Transverse colon (tissue), 4 donors: ENCODE measurements around the gene GSG1L2. TPM values are rescaled to one million over a fixed set of nuclear protein-coding genes. Genes with fewer than 3 reads are reported as not detected.

Experiments used
- DNase-seq: peaks from one replicate; pipeline ENCODE4 v3.0.0-alpha.2; 2019
- H3K27ac ChIP-seq, 4 donors: fragments of 200-600 bp; sonication (generic); 2 replicates each; pipeline ENCODE4 v1.5.1; 2016 to 2018; ENCODE audit warnings: inconsistent platforms in 4 of 4
- H3K27me3 ChIP-seq: fragments of 200-600 bp; sonication (generic); 2 replicates; pipeline ENCODE4 v1.5.1; 2017; ENCODE audit warnings: inconsistent platforms
- H3K36me3 ChIP-seq, 4 donors: fragments of 200-600 bp; sonication (generic); 2 replicates each; pipeline ENCODE4 v1.5.1; 2017 to 2019; ENCODE audit warnings: inconsistent platforms in 4 of 4
- H3K4me1 ChIP-seq, 4 donors: fragments of 200-600 bp; sonication (generic); 2 replicates each; pipeline ENCODE4 v1.5.1; 2017 to 2020; ENCODE audit warnings: inconsistent platforms in 4 of 4
- H3K4me3 ChIP-seq, 4 donors: fragments of 200-600 bp; sonication (generic); 1 replicate in 1 of 4; 2 replicates in 3 of 4; pipeline versions ENCODE4 v1.5.1 to v1.6.1; 2017 to 2019; ENCODE audit warnings: inconsistent platforms in 4 of 4
- H3K9me3 ChIP-seq, 2 donors: fragments of 200-600 bp; sonication (generic); 2 replicates each; pipeline ENCODE4 v1.5.1; 2017 to 2019; ENCODE audit warnings: inconsistent platforms in 2 of 2
- CTCF ChIP-seq, 5 experiments: fragments of 200-600 bp in 3 of 5; fragments of 450-650 bp in 2 of 5; sonication (generic) in 3 of 5; IDR thresholded peaks; 1 replicate in 2 of 5; 2 replicates in 3 of 5; pipeline ENCODE4 v1.5.1; 2016 to 2017; ENCODE audit warnings: antibody characterized with exemption in 5 of 5, inconsistent platforms in 3 of 5, mild to moderate bottlenecking in 2 of 5, moderate library complexity in 1 of 5
- EP300 ChIP-seq: sonication (generic); formaldehyde crosslinking; IDR thresholded peaks from one replicate; pipeline ENCODE4 v1.6.1; 2017; ENCODE audit warnings: antibody characterized with exemption, low read depth
- POLR2A ChIP-seq: fragments of 450-650 bp; IDR thresholded peaks from one replicate; pipeline ENCODE4 v1.6.1; 2016; ENCODE audit warnings: antibody characterized with exemption, mild to moderate bottlenecking, moderate library complexity
- POLR2AphosphoS5 ChIP-seq, 3 donors: sonication (generic); formaldehyde crosslinking; IDR thresholded peaks; one replicate each; pipeline ENCODE4 v1.6.1; 2016; ENCODE audit warnings: antibody characterized with exemption in 3 of 3
- WGBS, 2 donors: methylation state at CpG; one replicate each; pipeline ENCODE4 v1.1.5; 2018; ENCODE audit warnings: low coverage in 1 of 2; 5-methylcytosine and 5-hydroxymethylcytosine counted together
- in situ Hi-C, 4 donors: fragments of 200-750 bp; cut with MboI; loops; one replicate each; pipeline versions ENCODE4 v1.15.0 to v1.15.1; 2017; ENCODE audit warnings: low sequenced_read_pairs in 3 of 4, low pct_ligation_motif_present in 1 of 4, low pct_unique_long_range_greater_than_20kb in 1 of 4
- intact Hi-C: fragments of 100-400 bp; cut with DNase I; formaldehyde crosslinking; loops from one replicate; pipeline ENCODE4 v1.15.1; 2023; ENCODE audit warnings: low total_unique reads
- total RNA-seq, 4 donors: library from RNA; depleted of rRNA; stranded (reverse); fragments of >200 nt; gene quantifications; one replicate each; pipeline ENCODE4 v1.1.0, GENCODE V29; 2016

The GSG1L2 gene
- total RNA-seq, 4 donors from 2014 or later: not detected

GRCh38 chr17:9830711-9831110 lies 8.8 kb upstream of the GSG1L2 start:
- 72 to 92% methylated on average over 2 of the region's 2 CpGs for WGBS, 2 donors
- Histone ChIP-seq H3K4me1 (peaks cover 0 to 6% (median 3%) of the 10 kb centered on the region in 4 donors), H3K4me3 (no peak overlapping the region), H3K9me3 (no peaks in the 10 kb centered on the region), H3K27me3 (no peaks in the 10 kb centered on the region), H3K27ac (peak overlapping the region; percentile 39 to 71 (median 51)), H3K36me3 (no peaks in the 10 kb centered on the region)
- TF ChIP-seq CTCF (IDR thresholded peaks at IDR 0.05) (no peak), EP300 (no peak), POLR2A (no peak), POLR2AphosphoS5 (IDR thresholded peaks at IDR 0.05) (no peak)
- no peak for DNase-seq
- intact Hi-C loops (no loop called here), in situ Hi-C loops (no loop called here)

GRCh38 chr17:9829343-9829742 lies 7.5 kb upstream of the GSG1L2 start:
- WGBS, 2 donors: 65 to 66% methylated on average over 2 of the region's 2 CpGs
- TF ChIP-seq CTCF (IDR thresholded peaks at IDR 0.05): no peak
- TF ChIP-seq POLR2AphosphoS5 (IDR thresholded peaks at IDR 0.05): no peak
- no peak for TF ChIP-seq EP300
- no peak for TF ChIP-seq POLR2A
- no peaks in the 10 kb centered on the region for H3K9me3 ChIP-seq

GRCh38 chr17:9828296-9829295 lies 6.7 kb upstream of the GSG1L2 start:
- WGBS, 2 donors: 52 to 82% methylated on average over 8 to 13 of the region's 13 CpGs
- Histone ChIP-seq H3K36me3 (no peaks in the 10 kb centered on the region), H3K27ac (peak overlapping the region; percentile 25 to 71 (median 51)), H3K27me3 (no peaks in the 10 kb centered on the region), H3K9me3 (no peaks in the 10 kb centered on the region), H3K4me3 (no peak overlapping the region), H3K4me1 (peaks cover 0 to 6% (median 3%) of the 10 kb centered on the region in 4 donors)
- no peak for DNase-seq
- in situ Hi-C loops: no loop called here
- intact Hi-C loops: no loop called here
- TF ChIP-seq CTCF (IDR thresholded peaks at IDR 0.05): no peak

More at GRCh38 chr17:9829343-9829742, 7.5 kb upstream of the GSG1L2 start:
- Histone ChIP-seq H3K36me3 (no peaks in the 10 kb centered on the region), H3K4me3 (no peak overlapping the region), H3K27ac (peak overlapping the region; percentile 8 to 71 (median 51)), H3K4me1 (peaks cover 0 to 6% (median 3%) of the 10 kb centered on the region in 4 donors), H3K27me3 (no peaks in the 10 kb centered on the region)
- DNase-seq: no peak
- intact Hi-C loops (no loop called here), in situ Hi-C loops (no loop called here)

GRCh38 chr17:9825641-9826150 lies 3.8 kb upstream of the GSG1L2 start, which contains the start of gene GLP2R:
GLP2R (plus strand) TSS chr17:9825924; CDS start chr17:9826064, 140 bp downstream.
- H3K27me3 ChIP-seq: no peaks in the 10 kb centered on the region
- H3K4me3 ChIP-seq: peak within 1 kb of the TSS in 2 of 4 donors; percentile 14 to 28
- H3K36me3 ChIP-seq: no peaks in the 10 kb centered on the region
- 55% methylated on average over 21 of the region's 21 CpGs; no CpG with 5 or more reads in 1 of the 2 donors for WGBS, 2 donors
- DNase-seq: peak; percentile 12
- peaks cover 0 to 6% (median 2%) of the 10 kb centered on the region in 4 donors for H3K4me1 ChIP-seq
- H3K27ac ChIP-seq: peak within 1 kb of the TSS; percentile 8 to 61 (median 39)
- TF ChIP-seq POLR2A (no peak), EP300 (no peak)
- intact Hi-C loops: no loop called here
- in situ Hi-C loops: no loop called here
- no peaks in the 10 kb centered on the region for H3K9me3 ChIP-seq
